BJ (cell line): ENCODE measurements around the gene PEX6. TPM values are rescaled to one million over a fixed set of nuclear protein-coding genes. Genes with fewer than 3 reads are reported as not detected.

Source experiments
- CTCF ChIA-PET: fragments of 350-600 bp; formaldehyde crosslinking; extraction: SDS; loops from one replicate; lab custom pipeline; 2021; ENCODE audit warnings: antibody characterized with exemption, inconsistent platforms; lab: Yijun Ruan, JAX
- POLR2A ChIA-PET: fragments of 300-600 bp; sonication (Branson Sonifier 250); formaldehyde crosslinking; extraction: SDS; loops from one replicate; lab custom pipeline; 2021; ENCODE audit warnings: antibody characterized with exemption; lab: Charles Lee
- DNase-seq: peaks from one replicate; pipeline ENCODE4 v3.0.0-alpha.2; 2011; ENCODE audit warnings: low read depth
- H3K27me3 ChIP-seq: 2 replicates; pipeline ENCODE4 v1.6.0; 2011; ENCODE audit warnings: low read length; ENCODE audit not compliant: control insufficient read depth, insufficient read depth
- H3K36me3 ChIP-seq: 2 replicates; pipeline ENCODE4 v1.5.1; 2011; ENCODE audit warnings: low read length; ENCODE audit not compliant: control insufficient read depth, insufficient read depth
- H3K4me3 ChIP-seq: 2 replicates; pipeline ENCODE4 v1.5.1; 2011; ENCODE audit warnings: low read depth, mild to moderate bottlenecking, control low read depth, low read length
- CTCF ChIP-seq: IDR thresholded peaks from 2 replicates; pipeline ENCODE4 v1.5.1; 2011; ENCODE audit warnings: low read depth, mild to moderate bottlenecking, control low read depth, inconsistent platforms, low read length, moderate library complexity; ENCODE audit not compliant: insufficient read depth
- polyA plus RNA-seq: library from polyadenylated mRNA; depleted of rRNA; stranded (reverse); fragments of >200 nt; gene quantifications from 2 replicates; pipeline ENCODE4 v1.2.3, GENCODE V29; 2011

Gene PEX6
- polyA plus RNA-seq, 1 experiment = 5.6 TPM

GRCh38 chr6:43020847-43021246 is 41.9 kb upstream of the PEX6 start:
- H3K36me3 ChIP-seq = peaks cover 27% of the 10 kb centered on the region
- no peak for DNase-seq
- TF ChIP-seq CTCF = no peak
- no peaks in the 10 kb centered on the region for H3K27me3 ChIP-seq
- no peak overlapping the region for H3K4me3 ChIP-seq
- POLR2A ChIA-PET = interaction anchor here (0.6 kb wide), 1 partner anchor 16 kb away, joined by 3 read pairs; no protein-coding TSS in a partner anchor
- CTCF ChIA-PET = interaction anchor here (0.9 to 1.7 kb wide), 3 partner anchors 11 to 123 kb away, joined by 3 to 7 read pairs (median 4); no protein-coding TSS in a partner anchor

DNA sequence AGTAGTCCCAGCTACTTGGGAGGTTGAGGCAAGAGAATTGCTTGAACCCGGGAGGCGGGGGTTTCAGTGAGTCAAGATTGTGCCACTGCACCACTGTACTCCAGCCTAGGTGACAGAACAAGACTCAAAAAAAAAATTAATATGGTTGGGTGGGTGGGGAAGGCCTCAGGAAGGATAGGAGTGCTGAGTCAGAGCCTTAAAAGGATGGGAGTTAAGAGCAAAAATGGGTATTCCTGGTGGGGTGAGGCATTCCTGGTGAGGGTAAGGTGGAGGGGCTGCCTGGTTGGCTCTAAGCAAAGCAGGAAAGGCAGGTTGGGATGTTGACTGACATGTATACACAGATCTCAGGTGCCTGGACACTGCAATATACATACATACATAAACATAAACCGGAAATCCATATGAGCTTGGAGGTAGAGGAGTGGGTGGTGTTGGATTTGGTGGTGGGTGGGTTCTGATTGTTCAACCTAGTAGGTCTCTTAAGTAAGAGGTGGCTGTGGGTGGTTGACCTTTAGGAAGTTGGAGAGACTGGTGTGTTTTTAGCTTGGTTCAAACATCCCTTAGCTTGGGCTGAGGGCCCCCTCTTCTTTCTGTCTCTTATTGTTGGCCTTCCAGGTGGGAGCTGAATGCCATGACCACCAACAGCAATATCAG is 41.2 kb upstream of the PEX6 start:
- ChIA-PET CTCF (interaction anchor here (0.7 to 1.7 kb wide), 3 partner anchors 10 to 134 kb away, joined by 3 to 7 read pairs (median 4); no protein-coding TSS in a partner anchor), POLR2A (interaction anchor here (0.6 kb wide), 1 partner anchor 17 kb away, joined by 3 read pairs; no protein-coding TSS in a partner anchor)
- no peak for TF ChIP-seq CTCF
- Histone ChIP-seq H3K36me3 (peaks cover 26% of the 10 kb centered on the region), H3K27me3 (no peaks in the 10 kb centered on the region), H3K4me3 (no peak overlapping the region)
- no peak for DNase-seq

DNA sequence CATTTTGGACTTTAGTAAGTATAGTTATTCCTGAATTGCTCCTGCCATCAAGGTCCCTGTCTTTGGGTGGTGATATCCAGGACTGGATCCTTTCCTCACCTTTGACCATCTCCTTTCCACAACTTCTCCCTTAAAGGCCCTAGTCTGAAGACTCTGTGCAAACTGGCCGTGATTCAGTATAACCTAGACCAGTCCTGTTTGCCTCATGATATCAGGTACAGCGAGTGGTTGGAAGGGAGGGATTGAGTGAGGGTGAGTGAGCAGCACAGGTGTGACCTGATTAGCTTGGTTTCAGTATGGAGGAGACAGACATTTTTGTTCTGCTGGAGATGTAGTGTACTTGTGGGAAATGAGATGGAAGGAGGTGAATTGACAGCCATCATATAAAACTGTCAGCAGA is 40.2 kb upstream of the PEX6 start:
- no peak for TF ChIP-seq CTCF
- ChIA-PET CTCF (no interaction called here), POLR2A (no interaction called here)
- Histone ChIP-seq H3K36me3 (peaks cover 19% of the 10 kb centered on the region), H3K4me3 (no peak overlapping the region), H3K27me3 (no peaks in the 10 kb centered on the region)
- DNase-seq = no peak

DNA sequence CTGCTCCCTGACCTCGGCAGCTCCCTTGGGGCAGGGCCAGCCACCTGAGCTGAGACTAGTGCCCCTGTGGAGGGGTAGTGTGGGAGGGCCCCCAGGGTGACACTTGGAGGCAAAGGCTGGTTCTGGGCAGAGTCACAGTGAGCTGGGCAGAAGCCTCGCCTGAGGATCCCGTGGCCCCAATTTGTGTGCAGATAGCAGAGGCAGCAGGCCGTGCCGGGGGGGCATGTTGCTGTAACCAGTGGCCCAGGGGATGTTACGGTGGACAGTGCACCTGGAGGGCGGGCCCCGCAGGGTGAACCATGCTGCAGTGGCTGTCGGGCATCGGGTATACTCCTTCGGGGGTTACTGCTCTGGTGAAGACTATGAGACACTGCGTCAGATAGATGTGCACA is 38.0 kb upstream of the PEX6 start:
- CTCF ChIA-PET = interaction anchor here (1.0 kb wide), 1 partner anchor 54 kb away, joined by 3 read pairs; no protein-coding TSS in a partner anchor
- POLR2A ChIA-PET = no interaction called here
- Histone ChIP-seq H3K27me3 (no peaks in the 10 kb centered on the region), H3K36me3 (peaks cover 19% of the 10 kb centered on the region), H3K4me3 (no peak overlapping the region)
- no peak for TF ChIP-seq CTCF
- DNase-seq = no peak

DNA sequence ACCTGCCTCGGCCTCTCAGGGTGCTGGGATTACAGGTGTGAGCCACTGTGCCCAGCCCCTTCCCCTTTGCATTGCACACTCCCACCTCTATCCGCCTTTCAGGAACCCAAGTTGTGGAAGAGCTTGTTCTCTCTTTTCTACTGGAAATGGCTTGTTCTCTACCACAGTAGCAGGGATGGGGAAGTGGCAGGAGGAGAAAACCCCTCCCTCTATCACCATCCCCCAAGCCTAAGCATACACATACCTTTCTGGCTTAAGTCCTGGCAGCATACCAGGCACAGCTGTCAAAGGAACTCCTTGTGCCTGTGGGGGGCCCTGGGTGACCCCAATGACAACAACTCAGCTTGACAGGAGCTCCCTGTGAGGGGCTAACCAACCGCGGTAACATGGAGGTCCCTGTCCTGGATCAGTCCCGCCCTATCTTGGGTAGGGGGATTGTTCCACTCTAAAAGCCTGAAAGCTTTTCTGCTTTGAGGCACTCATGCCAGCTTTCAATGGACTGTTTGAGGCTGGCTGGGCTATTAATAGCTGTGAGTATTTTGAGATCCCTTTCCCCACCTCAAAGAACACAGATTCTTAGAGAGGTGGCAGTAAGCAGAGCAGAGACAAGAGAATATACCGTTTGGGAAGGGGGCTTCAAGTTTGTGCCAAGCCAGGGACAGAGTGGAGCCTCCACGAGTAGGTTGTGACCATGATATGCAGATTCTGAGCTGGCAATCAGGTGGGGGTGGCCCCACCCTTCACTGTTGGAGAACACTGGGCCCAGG is 37.4 kb upstream of the PEX6 start:
- CTCF ChIA-PET = interaction anchor here (0.6 to 1.0 kb wide), 3 partner anchors 53 to 134 kb away, joined by 3 to 5 read pairs (median 3); no protein-coding TSS in a partner anchor
- POLR2A ChIA-PET = no interaction called here
- peaks cover 19% of the 10 kb centered on the region for H3K36me3 ChIP-seq
- H3K4me3 ChIP-seq = no peak overlapping the region
- no peaks in the 10 kb centered on the region for H3K27me3 ChIP-seq
- DNase-seq = no peak
- no peak for TF ChIP-seq CTCF
